NT2/D1 (cell line): ENCODE data around the gene ELOVL7.

Source experiments
- DNase-seq: peaks from one replicate; pipeline ENCODE4 v3.0.0-alpha.2; 2011; ENCODE audit warnings: low read depth, low spot score
- H3K27me3 ChIP-seq: 2 replicates; pipeline ENCODE4 v1.6.0; 2011; ENCODE audit warnings: mild to moderate bottlenecking; ENCODE audit not compliant: insufficient read length, insufficient read depth
- H3K36me3 ChIP-seq: 2 replicates; pipeline ENCODE4 v1.6.1; 2011; ENCODE audit warnings: mild to moderate bottlenecking, low read length, mixed read lengths; ENCODE audit not compliant: insufficient read depth, insufficient read length
- H3K4me1 ChIP-seq: 2 replicates; pipeline ENCODE4 v1.5.1; 2011; ENCODE audit not compliant: insufficient read depth, insufficient read length
- H3K4me3 ChIP-seq: 2 replicates; pipeline ENCODE4 v1.5.1; 2011; ENCODE audit warnings: low read depth; ENCODE audit not compliant: insufficient read length
- H3K9ac ChIP-seq: 2 replicates; pipeline ENCODE4 v1.6.0; 2011; ENCODE audit warnings: low read depth; ENCODE audit not compliant: insufficient read length
- H3K9me3 ChIP-seq: 2 replicates; pipeline ENCODE4 v1.5.1; 2011; ENCODE audit warnings: mild to moderate bottlenecking, low read length; ENCODE audit not compliant: insufficient read depth
- SUZ12 ChIP-seq: IDR thresholded peaks from 2 replicates; pipeline ENCODE4 v1.6.1; 2011; ENCODE audit not compliant: insufficient read length, insufficient read depth; ENCODE audit errors: extremely low read depth
- YY1 ChIP-seq: IDR thresholded peaks from 2 replicates; pipeline ENCODE4 v1.6.1; 2011; ENCODE audit not compliant: insufficient read length, insufficient read depth
- ZNF274 ChIP-seq: IDR thresholded peaks from 2 replicates; pipeline ENCODE4 v1.6.1; 2011; ENCODE audit warnings: mild to moderate bottlenecking, low read depth, low read length

The ELOVL7 gene

DNA sequence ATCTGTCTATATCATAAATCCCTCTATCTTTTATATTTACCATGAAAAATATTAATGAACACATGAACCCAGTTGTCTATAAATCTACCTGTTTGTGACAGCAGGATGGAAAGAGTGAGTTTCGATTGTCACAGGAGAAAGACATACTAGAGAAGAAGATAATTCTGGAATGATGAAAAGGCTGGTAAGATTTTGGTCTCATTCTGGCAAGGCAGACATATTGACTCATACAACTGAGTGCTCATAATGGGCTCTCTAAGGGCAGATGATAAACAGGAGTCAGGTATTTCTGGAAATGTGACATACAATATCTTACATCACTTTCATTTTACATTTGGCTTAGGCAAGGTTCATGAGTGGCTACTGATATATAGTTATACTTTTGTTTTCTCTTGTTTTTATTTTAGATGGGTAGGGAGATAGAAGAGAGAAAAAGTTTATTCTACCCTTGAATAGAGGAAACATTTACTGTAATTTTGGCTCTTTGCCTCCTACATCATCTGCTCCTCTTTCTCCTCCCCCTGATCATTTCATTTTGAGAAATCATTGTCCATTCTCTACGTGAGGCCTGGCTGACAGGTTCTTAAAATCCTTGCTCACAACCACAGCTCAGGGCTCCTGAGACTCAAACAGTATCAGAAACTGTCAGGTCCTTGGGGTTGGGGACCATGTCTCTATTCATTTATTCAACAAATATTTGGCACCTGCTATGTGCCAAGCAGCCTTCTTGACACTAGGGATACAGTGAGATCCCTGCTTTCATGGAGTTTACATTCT lies 14.4 kb downstream of the ELOVL7 start:
- no peaks in the 10 kb centered on the region for H3K27me3 ChIP-seq
- H3K4me3 ChIP-seq: no peak overlapping the region
- TF ChIP-seq SUZ12 (no peak), ZNF274 (no peak), YY1 (no peak)
- H3K9me3 ChIP-seq: no peaks in the 10 kb centered on the region
- no peaks in the 10 kb centered on the region for H3K36me3 ChIP-seq
- no peaks in the 10 kb centered on the region for H3K4me1 ChIP-seq
- H3K9ac ChIP-seq: no peak overlapping the region
- no peak for DNase-seq

DNA sequence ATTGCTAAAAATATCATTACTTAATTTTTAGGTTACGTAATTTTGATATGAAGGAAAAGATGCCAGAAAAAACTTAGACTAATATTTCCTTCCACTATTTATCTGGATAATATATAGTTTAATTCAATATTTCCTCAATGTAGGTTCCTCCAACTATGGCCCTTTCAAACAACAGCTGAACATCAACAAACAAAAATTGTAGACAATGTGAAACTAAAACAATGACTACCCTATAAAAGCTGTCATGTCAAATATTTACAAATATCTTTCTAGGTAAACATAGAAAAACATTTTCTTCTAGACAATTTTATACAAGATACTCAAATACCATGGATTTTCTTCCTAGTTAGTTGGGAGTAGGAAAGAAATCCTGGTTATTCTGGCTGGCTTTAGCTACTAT lies 16.9 kb downstream of the ELOVL7 start:
- H3K4me3 ChIP-seq: no peak overlapping the region
- no peaks in the 10 kb centered on the region for H3K9me3 ChIP-seq
- H3K9ac ChIP-seq: no peak overlapping the region
- no peaks in the 10 kb centered on the region for H3K27me3 ChIP-seq
- TF ChIP-seq YY1: no peak
- TF ChIP-seq SUZ12: no peak
- TF ChIP-seq ZNF274: no peak
- H3K4me1 ChIP-seq: no peaks in the 10 kb centered on the region
- no peak for DNase-seq
- no peaks in the 10 kb centered on the region for H3K36me3 ChIP-seq

DNA sequence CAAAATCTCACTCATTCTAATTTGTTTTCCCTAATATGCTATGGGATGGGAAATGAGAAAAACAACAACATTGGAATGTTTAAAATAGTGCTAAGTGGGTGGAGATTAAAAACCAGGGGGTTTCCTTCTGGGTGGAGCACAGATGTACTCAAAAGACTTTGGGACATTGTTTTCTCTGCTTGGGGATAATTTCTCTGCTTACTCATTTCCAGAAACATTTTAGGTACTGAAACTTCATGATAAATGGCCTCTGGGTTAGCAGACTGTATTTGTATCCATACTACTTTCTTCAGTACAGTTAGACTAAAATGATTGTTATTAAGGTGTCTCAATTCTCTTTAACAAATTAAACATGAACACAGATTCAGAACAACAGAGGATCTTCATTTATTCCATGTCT lies 17.4 kb downstream of the ELOVL7 start:
- Histone ChIP-seq H3K9me3 (no peaks in the 10 kb centered on the region), H3K4me3 (no peak overlapping the region), H3K36me3 (no peaks in the 10 kb centered on the region), H3K4me1 (no peaks in the 10 kb centered on the region), H3K9ac (no peak overlapping the region), H3K27me3 (no peaks in the 10 kb centered on the region)
- no peak for DNase-seq
- TF ChIP-seq ZNF274 (no peak), YY1 (no peak), SUZ12 (no peak)

DNA sequence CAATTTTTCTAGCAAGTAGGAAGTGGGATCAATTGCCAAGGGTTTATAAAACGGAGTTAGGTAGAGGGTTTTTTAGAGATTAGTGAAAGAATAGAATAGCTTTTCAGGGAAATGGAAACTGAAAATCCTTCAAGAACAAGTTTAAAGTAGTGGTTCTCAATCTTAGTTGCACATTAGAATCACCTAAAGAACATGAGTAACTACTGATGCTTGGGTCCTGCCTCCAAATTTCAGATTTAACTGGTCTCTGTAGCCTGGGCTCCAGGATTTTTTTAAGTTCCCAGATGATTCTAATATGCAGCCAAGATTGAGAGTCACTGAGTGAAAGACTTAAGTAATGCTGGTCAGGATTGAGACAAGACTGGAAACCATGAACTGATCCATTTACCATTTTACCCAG lies 20.5 kb downstream of the ELOVL7 start:
- Histone ChIP-seq H3K27me3 (no peaks in the 10 kb centered on the region), H3K36me3 (no peaks in the 10 kb centered on the region), H3K4me1 (no peaks in the 10 kb centered on the region), H3K9ac (no peak overlapping the region), H3K4me3 (no peak overlapping the region), H3K9me3 (no peaks in the 10 kb centered on the region)
- TF ChIP-seq ZNF274 (no peak), SUZ12 (no peak), YY1 (no peak)
- DNase-seq: no peak

DNA sequence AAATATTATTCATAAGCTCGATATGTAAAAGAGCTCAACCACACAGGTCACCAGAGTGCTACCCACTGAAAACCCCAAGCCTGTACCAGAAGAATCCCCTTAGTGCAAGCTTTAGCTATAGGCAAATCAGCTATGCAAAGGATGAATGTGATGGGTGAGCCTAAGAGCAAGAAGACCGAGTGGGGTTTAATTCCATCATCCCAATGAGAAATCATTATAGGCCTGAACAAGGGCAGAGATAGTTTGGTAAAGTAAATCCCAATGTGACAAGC lies 21.8 kb downstream of the ELOVL7 start:
- Histone ChIP-seq H3K36me3 (no peaks in the 10 kb centered on the region), H3K9me3 (no peaks in the 10 kb centered on the region), H3K27me3 (no peaks in the 10 kb centered on the region), H3K9ac (no peak overlapping the region), H3K4me1 (no peaks in the 10 kb centered on the region), H3K4me3 (no peak overlapping the region)
- TF ChIP-seq YY1 (no peak), ZNF274 (no peak), SUZ12 (no peak)
- DNase-seq: no peak

DNA sequence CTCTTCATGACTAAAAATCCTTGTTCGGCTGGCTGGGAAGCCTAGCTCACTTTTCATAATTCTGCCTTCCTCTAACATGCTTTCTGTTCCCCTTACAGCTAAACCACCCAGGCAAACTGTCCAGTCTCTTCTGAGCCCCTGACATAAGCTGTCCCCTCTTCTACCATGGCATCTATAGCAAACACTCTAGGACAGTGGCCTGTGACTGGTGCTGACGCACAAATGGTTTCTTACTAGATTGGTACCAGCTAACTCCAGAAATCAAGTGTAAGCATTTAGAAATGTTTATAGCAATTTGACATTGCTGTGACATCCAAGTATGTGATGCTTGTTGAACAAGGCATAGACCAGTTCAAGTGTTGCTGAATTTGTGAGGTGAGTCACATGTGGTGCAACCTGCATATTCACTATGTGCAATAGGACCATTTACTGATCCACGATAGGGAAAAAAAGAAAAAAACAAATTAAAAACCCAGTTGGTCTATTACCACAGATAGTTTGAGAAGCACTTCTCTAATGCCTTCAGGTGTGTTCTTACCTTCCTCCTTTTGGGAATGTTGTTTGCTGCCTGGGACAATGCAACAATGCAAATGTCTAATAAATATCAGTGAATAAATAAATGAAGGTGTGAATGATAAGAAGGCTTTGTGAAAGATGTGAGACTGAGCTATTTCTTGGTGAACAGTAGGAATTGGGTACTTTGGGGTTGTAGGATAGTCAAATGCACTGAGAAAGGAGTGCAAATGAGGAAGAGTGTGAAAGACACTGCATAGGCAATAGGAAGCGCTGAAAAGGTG lies 22.4 kb downstream of the ELOVL7 start:
- no peaks in the 10 kb centered on the region for H3K36me3 ChIP-seq
- no peak for TF ChIP-seq YY1
- no peak for TF ChIP-seq ZNF274
- no peak for TF ChIP-seq SUZ12
- no peaks in the 10 kb centered on the region for H3K27me3 ChIP-seq
- H3K4me3 ChIP-seq: no peak overlapping the region
- H3K9me3 ChIP-seq: no peaks in the 10 kb centered on the region
- H3K4me1 ChIP-seq: no peaks in the 10 kb centered on the region
- no peak overlapping the region for H3K9ac ChIP-seq
- DNase-seq: no peak
